DMS53 treated with DMSO at 0.1 percent for 48 hours (cell line): ENCODE data around the gene KIF26B.
A peak's percentile ranks its signal among the peaks of the same experiment; 100 is the strongest.
"Not testable (repeated sequence)": the region's sequence is repeated elsewhere in the genome, so short reads cannot be mapped to it uniquely, and the experiment has no call there.

Experiments
- DNase-seq: peaks from one replicate; lab custom pipeline; 2025; ENCODE audit not compliant: unreplicated experiment; lab: John Stamatoyannopoulos, UW

The KIF26B gene

GRCh38 chr1:245313576-245313975 lies 158.8 kb downstream of the KIF26B start:
- no peak for DNase-seq

DNA sequence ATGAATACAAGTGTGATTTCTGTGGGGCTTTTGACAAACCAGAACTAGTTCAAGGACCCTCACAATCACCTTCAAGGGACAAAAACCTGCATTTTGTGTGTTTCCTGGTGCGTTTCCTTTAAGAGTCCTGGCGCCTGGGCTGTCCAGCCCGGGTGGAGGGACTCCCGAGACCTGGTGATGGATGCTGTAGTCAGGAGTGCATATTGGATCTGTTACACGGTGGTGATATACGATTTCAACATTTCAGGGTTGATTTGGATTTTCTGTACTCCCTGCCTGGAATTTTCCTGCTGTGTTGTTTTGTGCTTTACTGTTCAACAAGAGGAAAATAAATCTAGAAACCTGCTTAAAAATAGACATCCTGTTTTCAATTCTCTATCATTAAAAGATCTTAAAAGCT lies 162.0 kb downstream of the KIF26B start:
- DNase-seq = no peak

GRCh38 chr1:245317217-245317616 lies 162.4 kb downstream of the KIF26B start:
- no peak for DNase-seq

GRCh38 chr1:245319094-245319493 lies 164.3 kb downstream of the KIF26B start:
- peak; percentile 37 for DNase-seq

DNA sequence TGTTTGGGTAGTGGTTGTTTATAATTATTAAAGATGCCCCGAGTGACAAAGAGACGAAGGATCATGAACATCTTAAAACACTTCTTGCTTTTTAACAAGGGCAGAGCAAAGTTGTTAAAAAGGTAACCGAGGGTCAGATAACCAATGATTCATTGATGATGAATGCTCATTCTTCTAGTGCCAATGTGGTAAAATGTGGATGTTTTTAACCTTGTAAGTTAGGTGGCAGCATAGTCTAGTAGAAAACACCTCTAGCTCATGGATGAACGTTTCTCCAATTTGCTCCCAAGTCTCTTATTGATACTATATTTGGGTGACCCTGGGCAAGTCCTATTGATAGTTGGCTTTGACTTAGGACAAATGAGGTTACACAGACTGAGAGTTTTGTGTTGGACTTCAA lies 167.9 kb downstream of the KIF26B start:
- no peak for DNase-seq

DNA sequence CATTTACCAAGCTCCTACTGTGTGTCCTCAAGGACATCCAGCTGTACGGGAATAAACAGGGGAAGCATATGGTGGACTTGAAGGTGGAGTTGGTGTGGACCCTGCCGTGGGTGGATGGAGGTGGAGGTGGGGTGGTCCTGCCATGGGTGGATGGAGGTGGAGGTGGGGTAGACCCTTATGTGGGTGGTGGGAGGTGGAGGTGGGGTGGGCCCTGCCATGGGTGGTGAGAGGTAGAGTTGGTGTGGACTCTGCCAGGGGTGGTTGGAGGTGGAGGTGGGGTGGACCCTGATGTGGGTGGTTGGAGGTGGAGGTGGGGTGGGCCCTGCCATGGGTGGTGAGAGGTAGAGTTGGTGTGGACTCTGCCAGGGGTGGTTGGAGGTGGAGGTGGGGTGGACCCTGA lies 169.0 kb downstream of the KIF26B start:
- not testable (repeated sequence) for DNase-seq

GRCh38 chr1:245325922-245326795 lies 171.4 kb downstream of the KIF26B start:
- no peak for DNase-seq

DNA sequence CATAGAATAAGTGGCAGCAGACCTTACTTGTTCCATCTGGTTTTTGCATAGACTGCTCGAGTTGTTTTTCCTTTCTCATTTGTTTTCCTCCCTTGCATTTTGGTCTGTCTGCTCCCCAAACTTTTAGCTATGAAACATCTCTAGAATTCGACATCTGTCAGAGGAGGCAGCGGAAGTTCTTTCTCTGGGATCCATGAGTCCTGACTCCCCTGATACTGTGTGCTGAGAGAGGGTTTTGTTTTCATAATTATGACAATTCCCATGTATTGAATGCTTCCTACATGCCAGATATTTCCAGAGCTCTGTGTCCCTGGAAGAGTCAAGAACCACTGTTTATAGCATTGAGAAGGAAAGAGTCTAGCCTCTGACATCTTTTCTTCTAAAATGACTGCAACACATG lies 172.6 kb downstream of the KIF26B start:
- DNase-seq = no peak

DNA sequence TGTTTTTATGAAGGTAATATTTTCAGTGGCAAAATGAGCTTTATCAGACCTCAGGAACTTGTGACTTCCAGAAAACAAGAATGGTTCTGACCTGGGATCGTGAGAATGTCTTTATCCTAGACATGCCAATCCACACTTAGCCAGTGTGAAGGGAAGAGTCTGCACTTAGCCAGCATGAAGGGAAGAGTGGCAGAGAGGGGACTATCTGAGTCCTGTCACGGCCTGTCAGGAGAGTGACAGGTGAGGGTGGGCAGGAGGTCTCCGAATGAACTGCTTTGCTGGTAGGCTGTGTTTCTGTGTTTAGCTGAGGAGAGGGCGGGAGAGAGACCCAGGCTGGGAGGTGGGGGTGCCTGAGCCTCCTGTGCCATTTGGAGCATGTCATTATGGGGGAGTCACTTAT lies 173.1 kb downstream of the KIF26B start:
- no peak for DNase-seq

DNA sequence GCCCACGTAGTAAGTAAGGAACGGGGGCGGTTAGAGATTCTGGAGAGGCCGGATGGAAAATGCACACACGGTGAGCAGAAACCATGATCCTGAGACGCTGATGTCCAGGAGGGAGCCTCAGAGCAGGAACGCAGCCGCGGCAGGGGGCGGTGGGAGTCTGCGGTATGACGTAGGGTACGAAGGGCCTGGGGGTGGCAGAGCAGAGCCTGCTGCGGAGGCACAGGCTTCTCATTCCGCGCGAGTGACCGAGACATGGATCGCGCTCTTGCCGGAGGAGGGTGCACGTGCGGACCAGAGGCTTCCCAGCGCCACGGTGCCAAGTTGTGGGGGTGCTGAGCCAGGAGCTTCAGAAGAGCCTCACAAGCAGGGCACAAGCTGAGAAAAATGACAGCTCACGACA lies 176.2 kb downstream of the KIF26B start:
- no peak for DNase-seq

- no peak for DNase-seq
Measured at GRCh38 chr1:245332085-245332484, 177.3 kb downstream of the KIF26B start.

DNA sequence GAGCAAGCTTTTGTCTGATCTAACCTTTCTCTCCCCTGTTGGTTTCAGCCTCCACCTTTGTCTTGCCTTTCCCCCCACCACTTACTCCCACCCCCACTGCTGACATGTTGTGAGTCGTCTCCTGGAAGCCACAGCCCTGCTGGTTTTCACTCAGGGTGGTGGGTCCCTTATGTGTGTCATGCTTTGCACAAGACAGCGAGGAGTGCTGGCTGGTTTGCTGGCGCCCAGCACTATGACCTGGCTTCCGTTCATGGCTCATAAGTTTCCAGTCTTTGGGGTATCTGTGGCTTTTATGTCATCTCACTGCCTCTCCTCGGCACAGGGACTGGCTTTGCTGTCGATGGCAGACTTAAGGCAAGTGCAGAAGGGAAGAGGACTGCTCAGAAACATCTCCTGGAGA lies 177.7 kb downstream of the KIF26B start:
- DNase-seq = no peak

GRCh38 chr1:245334235-245334634 lies 179.4 kb downstream of the KIF26B start:
- no peak for DNase-seq

DNA sequence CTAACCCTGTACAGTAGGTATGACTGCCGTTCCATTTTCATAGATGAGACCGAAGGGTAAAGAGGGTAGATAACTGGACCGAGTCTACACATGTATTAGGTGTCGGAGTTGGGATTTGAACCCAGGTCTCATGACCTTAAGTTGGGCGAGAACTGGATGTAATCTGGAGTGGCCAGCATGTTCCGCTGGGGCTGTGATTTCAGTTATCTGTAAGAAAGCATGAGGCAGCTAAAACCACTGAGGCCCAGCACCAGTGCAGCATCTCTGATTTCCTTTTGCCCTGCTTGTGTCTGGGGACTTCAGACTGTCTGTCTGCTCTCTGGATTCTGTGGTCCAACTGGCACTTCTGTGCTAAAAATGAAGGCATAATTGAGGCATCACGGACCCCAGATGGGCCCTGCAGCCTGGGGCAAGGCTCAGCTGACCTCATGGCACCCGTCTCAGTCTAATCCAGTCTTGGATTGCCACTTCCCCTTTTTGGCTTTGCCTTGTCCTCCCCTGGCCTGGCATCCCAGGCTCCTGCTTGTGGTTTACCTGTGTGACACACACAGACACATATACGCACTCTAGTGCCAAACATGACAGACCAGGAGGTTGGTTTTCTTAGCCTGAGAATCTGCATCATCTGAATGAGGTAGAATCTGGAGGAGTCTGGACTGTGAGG lies 180.2 kb downstream of the KIF26B start:
- DNase-seq = no peak

- DNase-seq = not testable (repeated sequence)
Measured at GRCh38 chr1:245335684-245336083, 180.9 kb downstream of the KIF26B start.

DNA sequence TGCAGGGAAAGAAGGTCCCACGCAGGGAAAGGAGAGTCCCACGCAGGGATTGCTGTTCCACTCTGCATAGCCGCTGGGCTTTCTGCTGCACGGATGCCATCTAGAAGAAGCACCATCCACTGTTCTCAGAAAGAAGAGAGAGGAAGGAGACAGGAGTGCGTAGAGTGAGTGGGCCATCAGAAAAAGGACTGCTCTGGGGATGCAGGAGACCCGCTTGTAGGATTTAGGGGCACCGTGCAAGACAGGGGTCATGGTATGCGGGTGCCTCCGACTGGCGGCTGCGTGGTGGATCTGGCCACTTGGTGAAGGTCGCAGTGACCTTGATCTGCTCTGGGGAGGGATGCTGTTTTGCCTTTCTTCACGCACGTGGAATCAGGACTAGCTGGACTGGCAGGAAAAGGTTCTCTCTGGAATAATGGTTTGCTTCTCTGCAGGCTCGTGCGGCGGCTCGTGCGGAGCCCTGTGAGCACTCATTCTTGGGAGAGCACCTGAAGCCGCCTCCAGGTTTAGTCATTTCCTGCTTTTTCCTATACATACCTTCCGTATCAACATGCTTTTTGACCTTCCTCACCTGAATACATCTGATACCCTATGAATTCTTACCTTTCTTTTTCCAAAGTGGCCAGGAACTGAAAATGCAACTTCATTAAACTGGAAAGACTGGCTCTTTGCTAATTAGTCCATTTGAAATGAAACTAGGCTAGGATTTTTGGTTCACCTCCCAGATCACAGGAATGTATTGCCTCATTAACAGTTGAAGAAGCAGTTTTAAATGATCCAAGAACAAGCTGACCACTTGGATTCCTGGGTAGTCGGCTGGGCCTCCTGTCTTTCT lies 181.6 kb downstream of the KIF26B start:
- peak; percentile 15 for DNase-seq

DNA sequence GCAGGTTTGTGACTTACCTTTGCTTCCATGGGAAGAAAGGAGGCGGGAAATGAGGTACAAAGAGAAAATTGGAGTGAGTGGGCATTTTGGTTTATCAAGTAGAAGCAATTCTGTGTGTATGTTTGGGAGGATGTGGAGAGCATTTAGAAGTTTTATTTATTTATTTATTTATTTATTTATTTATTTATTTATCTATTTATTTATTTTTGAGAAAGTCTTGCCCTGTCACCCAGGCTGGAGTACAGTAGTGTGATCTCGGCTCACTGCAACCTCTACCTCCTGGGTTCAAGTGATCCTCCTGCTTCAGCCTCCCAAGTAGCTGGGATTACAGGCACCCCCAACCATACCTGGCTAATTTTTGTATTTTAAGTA lies 182.2 kb downstream of the KIF26B start:
- not testable (repeated sequence) for DNase-seq

- DNase-seq = no peak
Measured at GRCh38 chr1:245337829-245338484, 183.2 kb downstream of the KIF26B start.

- no peak for DNase-seq
Measured at GRCh38 chr1:245338485-245338877, 183.7 kb downstream of the KIF26B start.

DNA sequence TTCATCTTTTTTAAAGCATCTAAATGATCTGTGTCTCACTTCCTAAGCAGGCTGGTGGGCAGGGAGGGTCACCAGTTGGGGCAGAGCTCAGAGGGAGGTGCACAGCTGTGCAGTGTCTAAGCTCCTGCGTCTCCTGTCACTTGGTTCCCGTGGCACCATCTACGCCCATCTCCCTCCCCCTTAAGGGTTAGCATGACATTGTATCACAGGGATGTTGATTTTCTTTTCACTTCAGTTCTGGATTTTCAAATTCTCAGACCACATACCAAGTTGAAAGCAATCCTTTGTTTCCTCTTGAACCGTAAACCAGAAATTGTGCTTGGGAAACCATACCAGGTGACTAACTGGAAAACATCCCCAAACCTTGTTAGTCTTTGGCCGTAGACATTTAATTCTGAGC lies 187.0 kb downstream of the KIF26B start:
- no peak for DNase-seq
